Mucosa of descending colon (tissue), 3 donors: ENCODE results near the gene TCF4. TPM values are rescaled to one million over a fixed set of nuclear protein-coding genes. Genes with fewer than 3 reads are reported as not detected.

Experiments used
- ATAC-seq: fragments of 200-7000 bp; cut with Tn5 transposase; one replicate; pipeline ENCODE4 v1.9.1; 2020; ENCODE audit warnings: mild to moderate bottlenecking, moderate library complexity
- DNase-seq, 3 donors: peaks; one replicate each; pipeline ENCODE4 v3.0.0-alpha.2; 2020
- H3K36me3 ChIP-seq: fragments of 200-600 bp; one replicate; pipeline ENCODE4 v1.8.0; 2021; ENCODE audit warnings: low read depth, mild to moderate bottlenecking
- H3K4me1 ChIP-seq: fragments of 200-600 bp; one replicate; pipeline ENCODE4 v1.8.0; 2021; ENCODE audit warnings: low read depth, mild to moderate bottlenecking
- H3K4me3 ChIP-seq: fragments of 200-600 bp; one replicate; pipeline ENCODE4 v1.8.0; 2021; ENCODE audit warnings: mild to moderate bottlenecking
- H3K9me3 ChIP-seq: fragments of 200-600 bp; one replicate; pipeline ENCODE4 v1.8.0; 2021; ENCODE audit warnings: mild to moderate bottlenecking
- intact Hi-C, 2 donors: fragments of 100-400 bp; cut with DNase I in 1 of 2; cut with micrococcal nuclease in 1 of 2; formaldehyde crosslinking; loops; one replicate each; pipeline versions ENCODE4 v1.11.0 to v1.11.1; 2022; cut with DNase I, micrococcal nuclease
- total RNA-seq, 3 donors: library from RNA; stranded (reverse); fragmentation: NEBNext Ultra II Directional in 2 of 3; extraction: Animal tissue kit (Norgen Biotek cat#: 25700) in 2 of 3; gene quantifications; one replicate each; pipeline versions ENCODE4 v1.2.1 to v1.2.4, GENCODE V29; 2021 to 2023
- TF ChIP-seq, protein P1 (sequence below): fragments of 200-600 bp; IDR thresholded peaks from one replicate; pipeline ENCODE4 v1.8.0; 2022; ENCODE audit warnings: antibody characterized with exemption, mild to moderate bottlenecking
- donor health status: DM: no; HTN: no; CAD: no; lungs with moderate emphysema.
- donor health status: DM: no; HTN: no; CAD: no.
- donor health status: DM: no; HTN: yes; CAD: no.

Gene TCF4
- total RNA-seq, 3 donors from 2014 or later, result 20.7 to 88.2 (median 24.6) TPM

DNA sequence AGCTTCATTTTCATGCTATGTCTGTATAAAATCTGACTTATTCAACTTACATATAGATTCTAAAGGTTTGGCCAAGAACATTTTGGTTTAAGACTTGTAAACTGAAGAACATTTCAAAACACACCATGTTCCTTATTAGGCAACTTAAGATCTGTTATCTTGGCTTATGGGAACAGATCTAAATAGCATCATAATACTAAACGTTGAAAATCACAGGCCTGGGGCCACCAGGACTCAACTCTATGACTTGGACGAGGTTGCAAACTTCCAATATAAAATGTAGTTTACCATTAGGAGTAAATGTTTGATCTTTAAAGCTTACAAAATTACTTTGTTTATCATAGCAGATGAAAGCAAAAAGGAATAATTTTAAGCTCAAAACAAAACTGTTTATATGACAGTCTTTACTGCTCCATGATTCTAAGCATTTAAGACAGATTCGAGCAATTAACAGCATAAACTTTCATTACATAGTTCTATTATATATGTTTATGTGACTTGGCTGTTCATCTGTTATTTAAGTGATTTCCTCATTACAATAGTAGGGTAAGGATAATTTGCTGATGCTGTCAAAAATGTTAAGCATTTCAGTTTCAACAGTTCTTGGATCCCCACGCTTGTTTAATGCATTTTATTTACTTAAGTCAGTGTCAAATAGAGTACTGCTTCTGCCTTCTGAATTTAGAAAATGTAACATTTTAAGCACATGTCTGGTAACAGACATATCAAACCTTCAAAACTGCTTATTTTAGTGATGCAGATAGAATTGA lies 8.3 kb downstream of the TCF4 start:
- ATAC-seq, result no peak
- no peak overlapping the region for H3K4me3 ChIP-seq
- intact Hi-C loops, result loop anchor here (10.0 kb wide), 1 partner anchor 155 kb away; no protein-coding TSS in a partner anchor
- H3K9me3 ChIP-seq, result no peaks in the 10 kb centered on the region
- no peaks in the 10 kb centered on the region for H3K4me1 ChIP-seq
- H3K36me3 ChIP-seq, result no peaks in the 10 kb centered on the region
- no peak for DNase-seq
- TF ChIP-seq, protein P1, sequence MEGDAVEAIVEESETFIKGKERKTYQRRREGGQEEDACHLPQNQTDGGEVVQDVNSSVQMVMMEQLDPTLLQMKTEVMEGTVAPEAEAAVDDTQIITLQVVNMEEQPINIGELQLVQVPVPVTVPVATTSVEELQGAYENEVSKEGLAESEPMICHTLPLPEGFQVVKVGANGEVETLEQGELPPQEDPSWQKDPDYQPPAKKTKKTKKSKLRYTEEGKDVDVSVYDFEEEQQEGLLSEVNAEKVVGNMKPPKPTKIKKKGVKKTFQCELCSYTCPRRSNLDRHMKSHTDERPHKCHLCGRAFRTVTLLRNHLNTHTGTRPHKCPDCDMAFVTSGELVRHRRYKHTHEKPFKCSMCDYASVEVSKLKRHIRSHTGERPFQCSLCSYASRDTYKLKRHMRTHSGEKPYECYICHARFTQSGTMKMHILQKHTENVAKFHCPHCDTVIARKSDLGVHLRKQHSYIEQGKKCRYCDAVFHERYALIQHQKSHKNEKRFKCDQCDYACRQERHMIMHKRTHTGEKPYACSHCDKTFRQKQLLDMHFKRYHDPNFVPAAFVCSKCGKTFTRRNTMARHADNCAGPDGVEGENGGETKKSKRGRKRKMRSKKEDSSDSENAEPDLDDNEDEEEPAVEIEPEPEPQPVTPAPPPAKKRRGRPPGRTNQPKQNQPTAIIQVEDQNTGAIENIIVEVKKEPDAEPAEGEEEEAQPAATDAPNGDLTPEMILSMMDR, result no peak

DNA sequence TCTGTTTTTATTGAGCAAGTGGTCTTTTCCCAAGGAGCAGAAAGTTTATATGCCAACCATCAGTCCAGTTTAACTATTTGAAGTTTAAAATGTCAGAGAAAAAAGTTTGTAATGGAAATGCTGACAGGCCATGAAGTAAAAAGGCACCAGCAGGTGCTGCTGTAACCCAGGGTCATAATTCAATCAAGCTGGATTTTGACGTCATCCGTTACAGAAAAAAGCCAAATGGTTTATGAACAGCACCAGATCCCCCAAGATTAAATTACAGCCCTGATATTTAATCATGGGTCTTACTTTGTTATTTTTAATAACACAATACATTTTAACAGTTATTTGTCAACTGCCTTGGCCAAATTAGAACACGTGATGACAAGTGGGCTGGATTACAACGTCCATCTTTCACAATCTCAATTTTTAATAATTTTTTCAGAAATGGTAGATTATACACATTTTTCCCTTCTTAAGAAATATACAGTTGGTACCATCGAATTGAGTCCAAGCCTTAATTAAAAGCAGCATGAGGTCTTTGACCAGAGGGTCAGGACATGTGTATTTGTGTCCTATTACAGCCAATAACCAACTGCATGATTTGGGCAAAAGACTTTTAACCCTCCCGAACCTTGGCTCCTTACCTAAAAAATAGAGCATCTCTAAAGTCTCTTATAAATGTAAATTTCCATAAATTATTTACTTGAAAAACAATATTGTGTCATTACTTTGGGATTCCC lies 10.0 kb downstream of the TCF4 start:
- intact Hi-C loops, result no loop called here
- no peak overlapping the region for H3K4me3 ChIP-seq
- no peaks in the 10 kb centered on the region for H3K36me3 ChIP-seq
- TF ChIP-seq, protein P1, result no peak
- H3K4me1 ChIP-seq, result no peaks in the 10 kb centered on the region
- ATAC-seq (no peak), DNase-seq (no peak)
- H3K9me3 ChIP-seq, result no peaks in the 10 kb centered on the region

DNA sequence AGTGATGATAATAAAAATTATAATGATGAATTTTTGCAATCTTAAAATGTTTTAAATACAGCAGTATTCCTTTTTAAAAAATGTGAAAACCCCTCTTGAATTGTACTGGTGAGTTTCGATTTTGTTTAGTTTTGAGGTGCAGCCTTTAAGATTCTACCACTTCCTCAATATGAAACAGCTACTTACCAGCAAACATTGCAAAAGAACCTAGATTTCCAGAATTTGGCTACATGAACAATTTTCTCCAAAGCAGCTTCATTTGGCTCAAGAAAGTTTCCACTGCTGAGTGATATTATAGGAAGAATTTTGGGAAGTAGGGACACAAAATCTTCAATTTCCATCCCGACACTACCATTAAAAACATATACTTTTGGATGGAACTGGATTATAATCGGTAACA lies 12.0 kb downstream of the TCF4 start:
- Histone ChIP-seq H3K9me3 (no peaks in the 10 kb centered on the region), H3K4me1 (no peaks in the 10 kb centered on the region), H3K36me3 (no peaks in the 10 kb centered on the region), H3K4me3 (no peak overlapping the region)
- intact Hi-C loops, result no loop called here
- ATAC-seq (no peak), DNase-seq (no peak)
- TF ChIP-seq, protein P1, result no peak

DNA sequence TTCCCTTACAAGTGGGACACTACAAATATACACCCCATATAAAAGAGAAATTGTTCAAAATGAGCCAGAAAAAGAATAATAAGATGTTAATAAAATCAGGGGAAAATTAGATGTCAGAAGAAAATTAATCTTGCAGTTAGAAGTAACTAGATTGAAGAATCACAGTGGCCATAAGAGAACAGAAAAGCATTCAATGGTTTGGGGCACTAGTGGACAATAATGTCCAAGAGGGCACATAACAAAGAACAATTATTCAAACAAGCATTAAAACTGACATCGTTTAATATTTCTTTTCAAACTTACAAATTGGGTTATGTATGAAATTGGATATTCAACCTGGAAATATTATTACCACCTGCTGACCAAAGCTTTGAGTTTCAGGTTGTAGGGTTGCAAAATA lies 12.9 kb downstream of the TCF4 start:
- Histone ChIP-seq H3K4me3 (no peak overlapping the region), H3K9me3 (no peaks in the 10 kb centered on the region), H3K36me3 (no peaks in the 10 kb centered on the region), H3K4me1 (no peaks in the 10 kb centered on the region)
- intact Hi-C loops, result no loop called here
- TF ChIP-seq, protein P1, result no peak
- ATAC-seq (no peak), DNase-seq (no peak)

DNA sequence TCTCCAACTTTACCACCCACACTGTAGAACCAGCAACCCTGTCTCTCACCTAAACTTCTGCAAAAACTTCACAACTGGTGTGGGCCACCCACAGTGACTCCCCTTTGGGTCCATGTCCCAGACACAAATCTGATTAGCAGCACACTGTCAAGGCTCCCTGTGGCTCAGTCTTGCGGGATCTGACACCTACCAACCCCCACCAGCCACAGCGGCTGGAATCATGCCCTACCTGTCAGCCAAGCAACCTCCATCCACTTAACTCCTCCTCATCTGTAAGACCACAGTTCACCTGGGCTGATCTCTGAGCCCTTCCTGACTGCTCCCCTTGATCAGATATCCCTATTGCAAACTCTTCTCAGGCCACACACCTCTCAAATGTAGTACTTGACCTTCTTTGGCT lies 14.6 kb downstream of the TCF4 start:
- DNase-seq (no peak), ATAC-seq (no peak)
- intact Hi-C loops, result no loop called here
- TF ChIP-seq, protein P1, result no peak
- no peaks in the 10 kb centered on the region for H3K4me1 ChIP-seq
- no peaks in the 10 kb centered on the region for H3K9me3 ChIP-seq
- no peak overlapping the region for H3K4me3 ChIP-seq
- no peaks in the 10 kb centered on the region for H3K36me3 ChIP-seq
